Mammary epithelial cell (primary cell): ENCODE measurements around the gene BCL11A.

ENCODE experiments used
- CTCF ChIP-seq, 2 donors: IDR thresholded peaks in 1 of 2; conservative IDR thresholded peaks in 1 of 2; 2 replicates each; pipeline ENCODE4 v1.5.1; 2011 to 2012; ENCODE audit warnings: inconsistent platforms in 2 of 2, low read length in 2 of 2, mild to moderate bottlenecking in 2 of 2, control low read depth in 1 of 2, low read depth in 1 of 2; ENCODE audit not compliant: insufficient read depth in 1 of 2; ENCODE audit errors: extremely low read depth in 1 of 2
- EZH2 ChIP-seq: IDR thresholded peaks from 2 replicates; pipeline ENCODE4 v1.6.1; 2012; ENCODE audit warnings: low read length, inconsistent platforms, borderline replicate concordance

GRCh38 chr2:60535685-60536312 is 17.7 kb downstream of the BCL11A start:
- no peak for TF ChIP-seq CTCF (conservative IDR thresholded peaks at IDR 0.05 in 1 of 2, IDR thresholded peaks at IDR 0.05 in 1 of 2; ENCODE audit: extremely low read depth in 1 of 2, insufficient read depth in 1 of 2, low read depth in 1 of 2, low read length in 2 of 2)
- no peak for TF ChIP-seq EZH2
